ENCODE results near the gene NABP1.
A peak's percentile ranks its signal among the peaks of the same experiment; 100 is the strongest.

The NABP1 gene, protein sequence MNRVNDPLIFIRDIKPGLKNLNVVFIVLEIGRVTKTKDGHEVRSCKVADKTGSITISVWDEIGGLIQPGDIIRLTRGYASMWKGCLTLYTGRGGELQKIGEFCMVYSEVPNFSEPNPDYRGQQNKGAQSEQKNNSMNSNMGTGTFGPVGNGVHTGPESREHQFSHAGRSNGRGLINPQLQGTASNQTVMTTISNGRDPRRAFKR

GRCh38 chr2:191677646-191678436 lies at the start of gene NABP1:
TSS of gene NABP1 (plus strand) at chr2:191678136. CDS start at chr2:191678615, 479 bp downstream.
- POLR2A ChIA-PET: interaction anchor here (0.6 to 3.0 kb wide), 28 partner anchors 9 to 628 kb away, joined by 3 to 34 read pairs (median 5); no protein-coding TSS in a partner anchor
- DNase-seq (ENCODE audit: low read depth, low spot score): peak; percentile 83
- CTCF ChIA-PET: interaction anchor here (0.8 to 3.5 kb wide), 7 partner anchors 9 to 111 kb away, joined by 3 to 13 read pairs (median 9); no protein-coding TSS in a partner anchor
- TF ChIP-seq, protein P1, sequence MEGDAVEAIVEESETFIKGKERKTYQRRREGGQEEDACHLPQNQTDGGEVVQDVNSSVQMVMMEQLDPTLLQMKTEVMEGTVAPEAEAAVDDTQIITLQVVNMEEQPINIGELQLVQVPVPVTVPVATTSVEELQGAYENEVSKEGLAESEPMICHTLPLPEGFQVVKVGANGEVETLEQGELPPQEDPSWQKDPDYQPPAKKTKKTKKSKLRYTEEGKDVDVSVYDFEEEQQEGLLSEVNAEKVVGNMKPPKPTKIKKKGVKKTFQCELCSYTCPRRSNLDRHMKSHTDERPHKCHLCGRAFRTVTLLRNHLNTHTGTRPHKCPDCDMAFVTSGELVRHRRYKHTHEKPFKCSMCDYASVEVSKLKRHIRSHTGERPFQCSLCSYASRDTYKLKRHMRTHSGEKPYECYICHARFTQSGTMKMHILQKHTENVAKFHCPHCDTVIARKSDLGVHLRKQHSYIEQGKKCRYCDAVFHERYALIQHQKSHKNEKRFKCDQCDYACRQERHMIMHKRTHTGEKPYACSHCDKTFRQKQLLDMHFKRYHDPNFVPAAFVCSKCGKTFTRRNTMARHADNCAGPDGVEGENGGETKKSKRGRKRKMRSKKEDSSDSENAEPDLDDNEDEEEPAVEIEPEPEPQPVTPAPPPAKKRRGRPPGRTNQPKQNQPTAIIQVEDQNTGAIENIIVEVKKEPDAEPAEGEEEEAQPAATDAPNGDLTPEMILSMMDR (IDR thresholded peaks at IDR 0.05; ENCODE audit: insufficient read depth, low read length, missing control alignments): no peak
- peak within 1 kb of the TSS; percentile 85 for H3K4me3 ChIP-seq (ENCODE audit: low read depth, low read length)

GRCh38 chr2:191629001-191629453 lies 48.9 kb upstream of the NABP1 start:
- ChIA-PET POLR2A (no interaction called here), CTCF (interaction anchor here (1.0 kb wide), 1 partner anchor 49 kb away, joined by 4 read pairs; the partner anchor contains the start of gene NABP1)
- DNase-seq (ENCODE audit: low read depth, low spot score): no peak
- H3K4me3 ChIP-seq (ENCODE audit: low read depth, low read length): no peak overlapping the region
- TF ChIP-seq, protein P1 (IDR thresholded peaks at IDR 0.05; ENCODE audit: insufficient read depth, low read length, missing control alignments): no peak

DNA sequence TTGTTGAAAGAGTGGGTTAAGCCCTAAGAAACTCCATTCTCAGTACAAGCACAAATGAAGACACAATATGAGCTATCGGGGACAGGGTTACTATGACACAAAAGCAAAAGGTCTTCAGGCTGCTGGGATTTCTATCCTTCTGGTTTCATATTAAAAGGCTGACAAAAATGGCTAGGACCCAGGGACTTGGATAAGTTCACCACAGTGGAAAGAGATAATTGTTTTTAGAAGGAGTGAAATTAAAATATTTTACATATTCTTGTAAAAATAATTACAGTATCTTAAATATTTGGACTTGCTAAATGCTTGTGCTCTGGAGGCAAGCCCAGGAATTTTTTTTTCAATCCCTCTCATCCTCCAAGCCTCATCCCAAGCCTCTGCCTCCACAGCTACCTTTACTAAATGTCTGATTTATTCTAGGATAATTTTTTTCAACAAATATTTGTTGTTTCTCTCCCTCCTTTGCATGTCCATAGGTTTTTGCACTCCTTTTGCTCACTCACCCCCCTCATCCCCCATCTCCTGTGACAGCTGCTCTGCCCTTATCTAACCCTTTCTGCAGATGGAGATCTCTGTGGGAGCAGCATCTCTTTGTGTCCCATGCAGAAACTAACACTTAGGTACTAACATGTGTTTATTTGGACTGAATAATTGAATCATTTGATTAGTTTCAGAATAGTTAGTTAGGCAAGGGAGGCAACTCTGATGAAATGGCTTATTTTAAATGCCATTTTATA lies 47.8 kb upstream of the NABP1 start:
- CTCF ChIA-PET: interaction anchor here (1.5 kb wide), 1 partner anchor 10 kb away, joined by 3 read pairs; no protein-coding TSS in a partner anchor
- no peak overlapping the region for H3K4me3 ChIP-seq (ENCODE audit: low read depth, low read length)
- POLR2A ChIA-PET: interaction anchor here (0.9 kb wide), 1 partner anchor 48 kb away, joined by 3 read pairs; the partner anchor contains the start of gene NABP1
- no peak for DNase-seq (ENCODE audit: low read depth, low spot score)
- TF ChIP-seq, protein P1 (IDR thresholded peaks at IDR 0.05; ENCODE audit: insufficient read depth, low read length, missing control alignments): no peak

DNA sequence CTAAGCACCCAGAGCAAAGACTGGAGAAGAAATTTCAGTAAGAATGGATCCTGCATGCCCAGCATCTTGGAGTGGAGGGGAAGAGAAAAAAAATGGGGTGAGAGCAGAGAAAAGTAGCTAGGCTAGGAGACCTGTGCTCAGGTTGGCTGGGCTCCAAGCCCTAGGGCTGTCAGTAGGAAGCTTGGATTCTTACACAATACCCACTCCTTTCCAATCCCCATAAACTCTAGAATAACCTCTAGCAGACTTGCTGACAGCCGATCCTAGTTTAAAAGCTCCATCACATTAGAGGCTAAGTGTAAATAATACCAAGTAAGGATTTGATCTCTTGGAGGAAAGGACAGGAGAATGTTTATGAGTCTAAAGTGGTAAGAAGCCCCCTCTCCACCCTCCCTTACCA lies 46.2 kb upstream of the NABP1 start:
- H3K4me3 ChIP-seq (ENCODE audit: low read depth, low read length): no peak overlapping the region
- TF ChIP-seq, protein P1 (IDR thresholded peaks at IDR 0.05; ENCODE audit: insufficient read depth, low read length, missing control alignments): no peak
- DNase-seq (ENCODE audit: low read depth, low spot score): no peak
- POLR2A ChIA-PET: no interaction called here
- CTCF ChIA-PET: interaction anchor here (1.5 kb wide), 1 partner anchor 11 kb away, joined by 3 read pairs; no protein-coding TSS in a partner anchor

DNA sequence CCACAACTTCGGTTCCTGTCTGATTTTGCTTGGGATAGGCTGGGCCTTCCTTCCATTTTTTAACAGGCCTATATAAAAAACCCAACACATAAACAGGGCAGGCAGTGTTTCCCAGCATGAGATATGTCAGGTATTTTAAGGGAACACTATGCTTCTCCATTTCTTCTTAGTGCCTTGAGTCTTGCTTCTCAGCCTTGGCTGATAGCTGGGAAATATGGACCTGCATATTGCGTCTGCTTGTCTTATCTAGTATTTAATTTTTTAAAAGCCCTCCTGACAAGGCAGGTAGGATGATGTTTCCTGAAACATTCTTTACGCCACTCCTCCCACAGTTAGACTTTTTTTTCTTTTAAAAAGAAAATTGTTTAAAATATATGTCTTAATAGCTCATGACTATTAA lies 45.5 kb upstream of the NABP1 start:
- TF ChIP-seq, protein P1 (IDR thresholded peaks at IDR 0.05; ENCODE audit: insufficient read depth, low read length, missing control alignments): no peak
- H3K4me3 ChIP-seq (ENCODE audit: low read depth, low read length): no peak overlapping the region
- DNase-seq (ENCODE audit: low read depth, low spot score): no peak
- ChIA-PET CTCF (no interaction called here), POLR2A (interaction anchor here (0.6 kb wide), 1 partner anchor 48 kb away, joined by 3 read pairs; no protein-coding TSS in a partner anchor)
